NCI-H128 (cell line): ENCODE data around the gene EID2.

Source experiments
- DNase-seq: peaks from one replicate; lab custom pipeline; 2025; ENCODE audit not compliant: unreplicated experiment; lab: John Stamatoyannopoulos, UW

Gene EID2

GRCh38 chr19:39502640-39503417 lies 37.1 kb downstream of the EID2 start:
- no peak for DNase-seq

GRCh38 chr19:39501340-39501739 lies 38.6 kb downstream of the EID2 start:
- DNase-seq = no peak

GRCh38 chr19:39500543-39500942 lies 39.4 kb downstream of the EID2 start:
- DNase-seq = no peak

- no peak for DNase-seq
These were observed 40.0 kb downstream of the EID2 start for GRCh38 chr19:39499932-39500331.

GRCh38 chr19:39498798-39499642 lies 40.9 kb downstream of the EID2 start, which contains the start of gene DLL3:
TSS of gene DLL3 (plus strand) at chr19:39498947. CDS start at chr19:39498975, 28 bp downstream.
- peak; percentile 49 for DNase-seq

GRCh38 chr19:39497996-39498797 lies 41.8 kb downstream of the EID2 start:
- DNase-seq = peak; percentile 78

- DNase-seq = no peak
These were observed 42.3 kb downstream of the EID2 start for GRCh38 chr19:39497701-39497995.

GRCh38 chr19:39496063-39496462 lies 43.9 kb downstream of the EID2 start:
- no peak for DNase-seq

GRCh38 chr19:39494661-39495060 lies 45.3 kb downstream of the EID2 start:
- DNase-seq = no peak

- DNase-seq = no peak
These were observed 47.2 kb downstream of the EID2 start for GRCh38 chr19:39492788-39493187.

- no peak for DNase-seq
These were observed 47.7 kb downstream of the EID2 start for GRCh38 chr19:39492225-39492624.

- no peak for DNase-seq
These were observed 50.2 kb downstream of the EID2 start for GRCh38 chr19:39489756-39490155.
